GM20431 (cell line): Measurements from ENCODE around the gene GXYLT2.

Experiments used
- in situ Hi-C: fragments of 300-500 bp; cut with MseI, MboI; formaldehyde crosslinking; loops from one replicate; pipeline ENCODE4 v1.15.0; 2020; ENCODE audit warnings: low sequenced_read_pairs; ENCODE audit not compliant: unreplicated experiment

Gene GXYLT2

DNA sequence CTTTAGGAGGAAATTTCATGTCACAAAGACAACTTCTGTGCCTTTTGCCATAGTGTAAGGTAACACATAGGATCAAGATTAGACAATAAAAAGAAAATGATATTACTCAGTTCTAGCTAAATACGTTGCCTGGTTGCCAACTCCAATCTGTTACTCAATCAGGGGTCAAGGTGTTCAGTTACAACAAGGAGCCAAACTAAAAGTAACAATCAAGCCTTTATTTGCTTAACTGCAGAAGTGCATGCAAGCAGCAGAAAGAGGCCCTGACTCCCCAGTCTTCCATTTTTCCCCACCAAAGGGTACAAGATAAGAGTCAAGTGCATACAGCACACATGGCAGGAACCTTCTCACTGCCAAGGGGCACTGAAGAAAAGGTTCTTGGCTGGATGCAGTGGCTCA is 80.4 kb downstream of the GXYLT2 start:
- in situ Hi-C loops, result no loop called here

DNA sequence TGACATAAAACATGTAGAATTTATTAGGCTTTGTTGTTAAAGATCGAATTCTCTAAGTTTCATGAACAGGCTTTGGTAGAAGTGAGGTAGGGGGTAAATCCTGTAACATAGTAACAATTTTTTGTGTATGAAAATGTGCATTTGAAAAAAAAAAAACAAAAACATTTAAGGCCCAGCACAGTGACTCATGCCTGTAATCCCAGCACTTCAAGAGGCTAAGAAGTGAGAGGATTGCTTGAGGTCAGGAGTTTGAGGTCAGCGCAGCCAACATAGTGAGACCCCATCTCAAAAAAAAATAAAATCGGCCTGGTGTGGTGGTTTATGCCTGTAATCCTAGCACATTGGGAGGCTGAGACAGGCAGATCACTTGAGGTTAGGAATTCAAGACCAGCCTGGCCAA is 81.9 kb downstream of the GXYLT2 start:
- in situ Hi-C loops, result no loop called here

DNA sequence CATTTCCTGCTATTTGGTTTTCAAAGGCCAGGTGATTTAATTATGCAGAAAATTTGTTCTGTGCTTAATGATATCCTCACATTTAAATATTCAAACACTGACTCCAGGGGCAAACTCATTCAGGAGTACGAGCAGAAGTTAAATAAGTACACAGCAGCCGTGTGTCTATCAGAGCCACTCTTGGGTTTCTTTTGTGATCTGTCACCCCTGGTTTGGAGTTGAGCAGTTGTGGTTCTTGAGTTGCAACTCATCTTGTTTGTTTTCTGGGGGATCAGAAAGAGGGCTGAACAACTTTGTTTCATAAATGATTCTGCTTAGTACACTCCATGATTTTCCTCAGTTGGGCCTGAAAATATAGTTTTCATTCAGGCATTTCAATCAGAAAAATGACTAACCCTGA is 83.1 kb downstream of the GXYLT2 start:
- in situ Hi-C loops, result no loop called here

DNA sequence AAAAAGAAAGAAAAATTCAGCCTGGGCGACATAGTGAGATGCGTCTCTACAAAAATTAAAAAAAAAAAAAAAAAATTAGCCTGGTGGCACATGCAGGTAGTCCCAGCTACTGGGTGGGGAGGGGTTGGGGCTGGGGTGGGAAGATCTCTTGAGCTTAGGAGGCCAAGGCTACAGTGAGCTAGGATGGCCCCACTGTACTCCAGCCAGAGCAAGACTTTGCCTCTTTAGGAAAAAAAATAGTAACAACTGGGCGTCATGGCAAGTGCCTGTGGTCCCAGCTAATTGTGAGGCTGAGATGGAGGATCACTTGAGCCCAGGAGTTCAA is 84.8 kb downstream of the GXYLT2 start:
- in situ Hi-C loops, result no loop called here

DNA sequence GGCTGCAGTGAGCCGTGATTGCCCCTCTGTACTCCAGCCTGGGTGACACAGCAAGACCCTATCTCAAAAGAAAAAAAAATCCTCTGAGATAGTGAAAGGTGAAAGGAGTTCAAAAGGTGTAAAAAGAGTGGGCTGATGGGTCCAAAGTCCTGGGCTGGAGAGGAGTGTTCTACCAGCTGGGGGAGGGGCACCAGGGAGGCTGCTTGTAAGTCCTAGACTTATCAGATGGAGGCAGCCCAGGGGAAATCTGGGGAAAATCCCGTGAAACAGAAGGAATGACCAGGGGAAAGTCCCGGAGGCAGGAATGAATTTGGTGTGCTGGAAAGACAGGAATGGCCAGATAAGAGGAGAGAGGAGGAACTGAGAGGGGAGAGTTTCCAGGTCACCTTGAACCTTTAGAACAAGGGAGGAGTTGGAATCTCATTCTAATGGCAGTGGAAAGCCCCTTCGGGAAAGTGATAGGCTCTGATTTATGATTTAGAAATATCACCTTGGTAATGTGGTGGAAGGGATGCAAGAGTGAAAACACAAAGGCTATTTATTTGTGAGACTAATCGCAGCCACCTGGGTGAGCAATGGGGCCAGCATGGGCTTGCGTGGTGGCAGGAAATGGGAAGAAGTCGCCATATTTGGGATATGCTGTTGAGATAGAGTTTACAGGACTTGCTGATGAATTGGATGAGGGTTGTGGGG is 85.3 kb downstream of the GXYLT2 start:
- in situ Hi-C loops, result no loop called here

DNA sequence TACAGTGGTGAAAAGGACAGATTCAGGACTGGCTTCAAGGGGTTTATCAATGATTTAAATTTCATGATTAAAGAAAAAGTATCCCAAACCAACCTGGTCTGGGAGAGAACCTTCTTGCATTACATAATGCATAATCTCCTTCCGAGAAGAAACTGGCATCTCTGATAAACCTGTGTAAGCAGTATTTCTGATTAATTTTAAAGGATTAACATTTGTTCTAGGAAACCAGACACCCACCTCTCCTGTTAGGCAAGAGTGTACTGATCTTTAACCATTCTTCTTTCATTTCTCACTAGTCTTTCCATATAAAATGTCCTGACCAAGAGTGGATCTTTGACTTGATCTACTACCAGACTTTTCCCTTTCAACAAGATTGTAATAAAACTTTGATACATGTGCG is 85.9 kb downstream of the GXYLT2 start:
- in situ Hi-C loops, result no loop called here

DNA sequence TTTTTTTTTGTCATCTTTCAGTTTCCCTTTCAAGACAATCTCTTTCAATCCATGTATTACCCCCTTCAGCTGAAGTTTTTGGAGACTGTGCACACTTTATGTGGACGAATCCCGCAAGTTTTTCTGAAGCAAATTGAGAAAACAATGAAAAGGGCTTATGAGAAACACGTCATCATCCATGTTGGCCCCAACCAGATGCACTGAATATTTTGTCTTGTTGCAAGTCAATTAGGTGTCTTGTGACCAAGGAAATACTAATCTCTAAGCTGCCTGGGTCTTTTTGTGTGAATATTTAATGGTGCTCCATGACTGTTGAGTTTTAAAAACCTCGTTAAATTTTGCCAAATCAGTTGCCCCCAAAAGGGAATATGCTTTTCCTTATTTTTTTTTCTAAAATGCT is 87.1 kb downstream of the GXYLT2 start:
- in situ Hi-C loops, result no loop called here

DNA sequence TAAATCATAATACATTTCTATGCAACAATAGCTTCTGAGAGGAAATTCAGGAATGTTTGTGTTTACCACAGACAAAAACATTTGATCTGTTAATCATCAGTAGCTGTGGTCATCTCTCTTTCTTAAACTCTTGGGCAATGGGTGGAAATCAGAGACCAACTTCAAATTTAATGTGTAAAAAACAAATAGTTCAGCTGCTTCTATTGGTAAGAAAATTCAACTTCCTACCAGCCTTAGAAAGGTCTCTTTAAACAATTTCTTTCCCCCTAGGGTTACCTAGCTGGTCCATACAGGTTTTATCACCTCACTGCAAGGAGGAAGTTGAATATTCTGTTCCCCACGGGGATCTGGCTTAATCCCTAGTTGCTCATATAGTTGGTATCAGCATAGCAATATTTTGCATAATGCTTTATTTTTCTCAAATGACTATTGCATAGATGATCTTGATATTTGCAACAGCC is 88.5 kb downstream of the GXYLT2 start:
- in situ Hi-C loops, result no loop called here

DNA sequence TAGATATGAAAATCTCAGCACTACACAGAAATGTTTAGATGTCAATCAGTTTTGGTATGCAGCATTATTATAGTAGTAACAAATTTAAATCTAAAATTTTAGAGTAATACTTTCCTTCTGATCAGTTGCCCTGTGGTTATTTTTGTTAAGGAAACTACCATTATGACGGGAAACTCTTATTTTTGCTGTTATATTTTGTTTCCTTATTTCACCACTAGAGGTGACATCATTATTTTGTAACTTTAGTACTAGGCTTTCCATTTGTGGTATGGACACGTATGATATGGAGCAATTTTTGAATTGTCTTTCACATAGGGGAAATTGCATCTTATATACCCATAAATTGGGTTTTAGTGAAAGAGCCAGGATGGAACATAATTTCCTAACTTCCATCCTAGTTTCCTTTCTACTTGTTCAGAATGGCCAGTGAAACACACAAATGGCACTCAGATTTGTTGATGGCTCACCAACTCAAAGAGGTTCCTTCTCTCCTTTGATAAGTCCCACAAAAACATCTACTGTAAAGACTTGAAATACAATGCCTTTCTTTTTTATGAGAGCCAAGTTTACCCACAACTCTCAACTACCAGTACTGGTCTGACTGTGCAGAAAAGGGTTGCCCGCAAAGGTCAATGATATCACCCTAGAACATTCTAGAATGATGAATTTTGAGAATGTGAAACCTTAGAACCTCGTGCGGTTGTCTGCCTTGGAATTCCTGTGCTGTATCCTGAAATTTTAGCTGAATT is 89.4 kb downstream of the GXYLT2 start:
- in situ Hi-C loops, result no loop called here

DNA sequence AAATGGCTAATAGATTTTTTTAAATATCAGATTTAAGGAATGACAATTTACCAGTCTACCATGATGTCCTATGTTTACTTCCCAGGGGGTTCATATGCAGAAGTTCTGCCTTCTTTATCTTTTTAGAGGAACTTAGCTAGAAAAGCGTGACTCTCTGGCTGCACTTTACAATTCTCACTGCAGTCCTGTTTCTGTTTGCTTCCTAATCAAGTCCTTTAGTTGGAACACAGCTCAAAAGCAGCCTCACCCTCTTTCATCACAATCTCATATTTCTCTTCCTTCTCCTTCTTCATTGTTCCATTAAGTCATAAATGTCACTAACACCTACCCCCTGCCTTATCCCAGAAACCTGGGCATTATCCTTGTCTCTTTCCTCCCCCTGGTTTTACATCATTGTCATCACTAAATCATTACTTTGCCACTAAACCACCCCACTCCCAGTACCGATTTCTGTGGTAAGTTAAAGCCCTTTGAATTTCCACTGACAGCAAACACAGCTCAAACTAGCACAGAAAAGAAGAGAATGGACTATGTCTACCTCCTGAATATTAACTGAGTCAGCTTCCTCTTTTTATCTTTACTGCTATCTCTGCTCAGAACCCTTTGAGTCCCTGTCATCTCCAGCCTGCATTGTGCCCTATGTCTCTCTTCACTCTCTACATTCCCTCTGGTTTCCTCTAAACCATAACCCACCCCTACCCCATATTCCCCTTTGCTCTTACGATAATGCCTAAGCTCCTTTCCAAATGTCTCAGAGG is 94.9 kb downstream of the GXYLT2 start:
- in situ Hi-C loops, result no loop called here

DNA sequence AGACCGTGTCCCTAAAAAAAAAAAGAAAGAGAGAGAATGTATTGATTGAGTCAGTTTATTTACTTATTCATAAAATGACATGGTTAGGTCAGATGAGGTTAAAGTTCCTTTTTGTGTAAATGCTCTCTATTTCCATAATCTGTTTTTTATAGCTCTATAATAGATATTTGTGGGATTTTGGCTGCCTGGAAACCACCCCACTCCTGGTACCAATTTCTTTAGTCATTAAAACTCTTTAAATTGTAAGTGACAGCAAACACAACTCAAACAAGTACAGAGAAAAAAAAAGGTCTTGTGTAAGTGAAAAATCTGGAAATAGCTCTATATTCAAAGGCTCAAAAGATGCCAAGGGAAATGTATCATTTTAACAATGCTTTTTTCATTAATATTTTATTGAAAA is 97.7 kb downstream of the GXYLT2 start:
- in situ Hi-C loops, result no loop called here

DNA sequence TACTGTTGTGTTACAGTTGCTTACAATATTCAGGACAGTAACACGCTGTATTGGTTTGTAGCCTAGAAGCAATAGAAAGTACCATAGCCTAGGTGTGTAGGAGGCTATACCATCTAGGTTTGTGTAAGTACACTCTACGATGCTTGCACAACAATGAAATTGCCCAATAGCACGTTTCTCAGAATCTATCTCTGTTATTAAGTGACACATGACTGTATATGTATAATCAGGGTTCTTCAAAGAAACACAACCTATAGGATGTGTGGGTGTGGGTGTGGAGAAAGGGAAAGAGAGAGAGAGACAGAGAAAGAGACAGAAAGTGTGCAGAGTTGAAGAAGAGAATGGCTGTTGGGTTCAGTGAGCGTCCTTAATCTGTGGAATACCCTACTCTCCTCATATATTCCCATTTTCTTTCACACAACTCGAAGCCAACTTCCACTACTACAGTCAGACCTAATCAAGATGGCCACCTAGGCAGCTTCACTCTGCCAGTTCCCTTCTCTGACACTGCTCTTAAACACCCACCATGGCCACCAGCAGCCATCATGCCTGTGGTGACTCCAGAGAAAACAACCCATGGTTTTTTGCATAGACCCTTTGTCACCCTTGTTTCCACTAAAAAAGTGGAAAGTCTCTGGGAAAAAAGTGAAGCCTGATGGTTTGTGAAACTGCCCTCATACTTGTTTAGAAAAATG is 103.0 kb downstream of the GXYLT2 start:
- in situ Hi-C loops, result no loop called here

DNA sequence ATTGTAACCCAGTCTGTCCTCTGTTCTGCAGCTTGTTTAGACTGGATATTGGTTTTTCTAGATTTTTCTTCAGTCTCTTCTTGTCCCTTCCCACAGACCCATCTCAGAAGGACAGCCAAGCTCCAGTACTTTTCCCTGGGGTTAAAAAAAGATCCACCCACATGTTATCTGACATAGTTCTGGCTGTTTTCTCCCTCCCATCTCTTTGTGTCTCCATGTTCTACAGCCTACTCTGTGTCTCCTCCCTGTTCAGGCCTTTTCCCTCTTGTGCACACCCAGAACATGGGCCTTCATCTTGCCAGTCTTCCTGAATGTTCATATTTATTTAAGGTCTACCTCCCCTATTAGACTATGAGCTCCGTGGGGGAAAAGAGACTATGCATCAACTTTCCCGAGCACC is 103.7 kb downstream of the GXYLT2 start:
- in situ Hi-C loops, result no loop called here

DNA sequence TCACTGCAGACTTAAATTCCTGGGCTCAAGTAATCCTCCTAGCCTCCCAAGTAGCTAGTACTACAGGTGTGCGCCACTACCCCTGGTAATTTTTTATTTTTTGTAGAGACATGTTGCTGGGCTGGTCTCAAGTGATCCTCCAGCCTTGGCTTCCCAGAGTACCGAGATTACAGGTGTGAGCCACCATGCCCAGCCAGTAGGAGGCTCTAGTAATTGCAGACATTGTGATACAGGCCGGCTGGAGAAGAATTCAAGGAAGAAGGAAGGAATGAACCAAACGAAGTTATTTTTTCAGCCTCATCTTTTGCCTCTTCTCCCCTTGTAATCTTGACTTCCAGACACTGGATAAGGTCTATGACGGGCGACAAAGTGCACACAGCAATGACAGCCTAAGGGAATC is 105.5 kb downstream of the GXYLT2 start:
- in situ Hi-C loops, result no loop called here

DNA sequence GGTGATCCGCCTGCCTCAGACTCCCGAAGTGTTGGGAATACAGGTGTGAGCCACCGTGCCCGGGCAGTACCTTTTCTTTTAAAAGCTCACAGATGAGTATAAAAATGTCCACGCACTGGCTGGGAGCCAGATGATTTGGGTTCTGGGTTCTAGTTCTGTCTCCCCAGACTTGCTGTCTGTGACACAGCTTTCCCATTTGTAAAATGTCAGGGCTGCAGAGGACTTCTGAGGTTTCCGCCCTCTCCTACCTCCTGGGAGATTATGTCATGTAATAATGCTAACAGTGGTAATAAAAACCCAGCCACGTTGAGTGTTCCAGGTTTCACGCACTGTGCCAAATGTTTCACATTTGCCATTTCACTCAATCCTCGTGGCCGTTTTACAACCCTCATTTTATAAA is 107.5 kb downstream of the GXYLT2 start:
- in situ Hi-C loops, result no loop called here

DNA sequence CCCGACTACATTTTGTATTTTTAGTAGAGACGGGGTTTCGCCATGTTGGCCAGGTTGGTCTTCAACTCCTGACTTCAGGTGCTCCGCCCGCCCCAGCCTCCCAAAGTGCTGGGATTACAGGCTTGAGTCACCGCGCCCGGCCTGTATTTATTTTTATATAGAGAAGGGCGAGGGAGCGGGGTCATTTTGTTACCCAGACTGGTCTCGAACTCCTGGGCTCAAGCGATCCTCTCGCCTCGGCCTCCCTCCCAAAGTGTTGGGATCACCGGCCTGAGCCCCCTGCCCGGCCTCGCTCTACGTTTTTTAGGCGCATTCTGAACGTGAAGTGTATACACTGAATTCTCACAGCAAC is 108.3 kb downstream of the GXYLT2 start:
- in situ Hi-C loops, result no loop called here

DNA sequence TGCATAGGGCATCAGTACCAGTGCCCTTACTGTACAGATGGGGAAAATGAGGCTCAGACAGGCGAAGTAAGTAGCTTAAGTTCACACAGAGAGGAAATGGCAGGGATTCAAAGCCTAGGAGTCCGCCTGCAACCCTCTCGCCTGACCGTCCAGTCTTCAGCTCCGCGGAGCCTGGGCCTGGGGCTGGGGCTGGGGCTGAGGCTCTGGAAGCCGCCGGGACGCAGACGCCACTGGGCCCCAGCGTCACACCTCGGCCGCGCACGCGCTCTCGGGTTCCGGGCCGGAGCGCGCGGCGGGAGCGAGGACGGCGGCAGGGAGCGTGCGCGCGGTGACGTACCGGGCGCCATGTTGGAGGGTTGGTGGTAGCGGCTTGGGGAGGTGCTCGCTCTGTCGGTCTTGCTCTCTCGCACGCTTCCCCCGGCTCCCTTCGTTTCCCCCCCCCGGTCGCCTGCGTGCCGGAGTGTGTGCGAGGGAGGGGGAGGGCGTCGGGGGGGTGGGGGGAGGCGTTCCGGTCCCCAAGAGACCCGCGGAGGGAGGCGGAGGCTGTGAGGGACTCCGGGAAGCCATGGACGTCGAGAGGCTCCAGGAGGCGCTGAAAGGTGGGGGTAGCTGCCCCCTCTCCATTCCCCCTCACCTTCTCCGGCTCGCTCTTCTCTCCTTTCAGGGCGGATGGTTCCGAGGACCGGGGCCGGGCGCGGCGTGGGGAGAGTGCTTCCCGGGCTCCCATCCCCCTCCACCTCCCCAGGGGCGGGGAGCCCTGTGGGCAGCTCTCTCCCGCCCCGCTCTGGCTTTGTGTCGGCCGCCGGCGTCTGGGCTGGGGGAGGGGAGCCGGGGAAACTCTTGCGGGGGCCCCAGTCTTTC is 108.9 kb downstream of the GXYLT2 start, which contains the start of gene PPP4R2:
PPP4R2 (plus strand) TSS at position 339 of the 861 bp plus-strand sequence; CDS start at position 566, 227 bp downstream.
- in situ Hi-C loops, result no loop called here

DNA sequence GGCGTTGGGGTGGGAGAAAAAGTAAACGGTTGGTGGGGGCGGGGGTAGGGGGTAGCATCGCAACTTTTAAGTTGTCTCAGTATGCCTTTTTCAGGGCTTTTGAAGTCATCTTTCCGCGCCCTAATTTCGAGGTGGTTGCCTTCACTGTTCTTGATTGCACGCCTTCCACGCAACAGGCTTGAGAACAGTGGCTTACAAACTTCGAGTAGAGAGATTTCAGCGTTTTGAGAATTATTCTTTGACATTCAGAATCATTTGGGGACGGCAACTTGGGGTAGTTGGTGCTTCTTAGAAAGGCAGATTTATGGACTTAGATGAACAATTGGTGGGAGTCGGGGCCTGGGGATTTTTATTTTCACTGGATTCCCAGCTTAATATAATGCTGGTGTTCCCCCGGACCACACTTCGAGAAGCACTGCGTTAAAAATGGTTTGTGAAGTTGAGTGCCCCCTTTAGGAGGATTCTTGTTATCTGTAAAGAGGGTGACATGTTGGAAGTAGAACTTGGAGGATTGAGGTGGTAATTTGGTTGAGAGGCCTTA is 109.6 kb downstream of the GXYLT2 start:
- in situ Hi-C loops, result no loop called here

DNA sequence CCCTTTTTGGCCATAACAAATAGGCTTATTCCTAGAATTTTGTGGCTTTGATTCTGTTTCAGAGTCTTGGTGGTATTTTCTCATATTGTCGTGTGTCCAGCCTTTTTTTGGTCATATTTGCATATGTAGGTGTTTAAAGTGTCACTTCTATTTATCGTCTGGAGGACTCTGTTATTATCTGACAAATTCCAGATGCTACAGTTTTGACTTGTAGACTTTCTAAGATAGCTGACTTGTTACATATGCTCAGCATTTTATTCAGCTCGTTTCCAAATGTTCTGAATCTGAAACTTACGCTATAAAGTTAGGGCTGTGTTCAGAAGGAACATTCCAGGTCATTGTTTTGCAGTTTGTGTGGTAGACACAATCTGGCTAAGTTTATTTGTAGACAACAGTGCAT is 110.6 kb downstream of the GXYLT2 start:
- in situ Hi-C loops, result no loop called here
